ENCODE data around the gene TMEM233. TPM values are rescaled to one million over a fixed set of nuclear protein-coding genes. Genes with fewer than 3 reads are reported as not detected.
A peak's percentile ranks its signal among the peaks of the same experiment; 100 is the strongest.

Gene TMEM233
- total and polyA plus RNA-seq, 7 donors, result 11.6 to 125 (median 69.7) TPM

DNA sequence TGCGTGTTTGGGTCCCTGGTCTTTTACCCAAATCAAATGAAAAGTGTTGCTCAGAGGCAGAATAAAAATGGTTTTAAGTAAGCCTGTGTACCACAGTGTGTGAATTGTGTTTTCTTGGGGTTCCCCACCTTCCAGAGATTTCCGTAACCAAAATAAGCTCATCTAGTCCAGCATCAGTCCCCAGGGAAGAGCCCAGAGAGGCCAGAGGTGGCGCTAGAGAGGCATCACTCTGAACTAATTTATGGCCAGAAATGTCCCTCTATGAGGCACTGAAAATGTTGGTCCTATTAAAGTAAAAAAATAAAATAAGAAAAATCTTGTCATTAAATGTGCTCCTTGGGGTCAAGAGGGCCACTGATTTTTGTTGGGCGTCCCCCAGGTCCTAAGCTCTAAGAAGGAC lies 49.4 kb downstream of the TMEM233 start:
- intact Hi-C loops (cut with DNase I), result no loop called here
- TF ChIP-seq, protein P1, sequence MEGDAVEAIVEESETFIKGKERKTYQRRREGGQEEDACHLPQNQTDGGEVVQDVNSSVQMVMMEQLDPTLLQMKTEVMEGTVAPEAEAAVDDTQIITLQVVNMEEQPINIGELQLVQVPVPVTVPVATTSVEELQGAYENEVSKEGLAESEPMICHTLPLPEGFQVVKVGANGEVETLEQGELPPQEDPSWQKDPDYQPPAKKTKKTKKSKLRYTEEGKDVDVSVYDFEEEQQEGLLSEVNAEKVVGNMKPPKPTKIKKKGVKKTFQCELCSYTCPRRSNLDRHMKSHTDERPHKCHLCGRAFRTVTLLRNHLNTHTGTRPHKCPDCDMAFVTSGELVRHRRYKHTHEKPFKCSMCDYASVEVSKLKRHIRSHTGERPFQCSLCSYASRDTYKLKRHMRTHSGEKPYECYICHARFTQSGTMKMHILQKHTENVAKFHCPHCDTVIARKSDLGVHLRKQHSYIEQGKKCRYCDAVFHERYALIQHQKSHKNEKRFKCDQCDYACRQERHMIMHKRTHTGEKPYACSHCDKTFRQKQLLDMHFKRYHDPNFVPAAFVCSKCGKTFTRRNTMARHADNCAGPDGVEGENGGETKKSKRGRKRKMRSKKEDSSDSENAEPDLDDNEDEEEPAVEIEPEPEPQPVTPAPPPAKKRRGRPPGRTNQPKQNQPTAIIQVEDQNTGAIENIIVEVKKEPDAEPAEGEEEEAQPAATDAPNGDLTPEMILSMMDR (IDR thresholded peaks at IDR 0.05), result peak; percentile 21

DNA sequence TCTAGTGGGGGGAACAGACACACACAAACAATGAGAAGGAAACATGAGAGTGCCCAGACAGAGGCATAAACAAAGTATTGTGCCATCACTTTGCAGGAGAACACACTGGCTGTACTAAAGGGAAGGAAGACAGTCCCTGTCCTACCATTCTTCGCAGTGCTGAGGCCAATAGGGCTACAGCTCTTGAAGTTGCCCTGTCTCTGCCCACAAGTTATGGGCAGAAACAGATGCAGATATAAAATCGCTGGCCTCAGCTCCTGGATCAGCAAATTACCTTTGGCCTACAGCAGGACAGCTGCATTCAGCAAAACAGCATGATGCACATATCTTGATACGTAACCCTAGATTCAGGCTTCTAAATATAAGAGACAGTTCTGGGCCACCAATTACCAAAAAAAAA lies 51.4 kb downstream of the TMEM233 start:
- Histone ChIP-seq H3K4me3 (no peak overlapping the region), H3K4me1 (peaks cover 10% of the 10 kb centered on the region), H3K36me3 (ENCODE audit: insufficient read depth in 1 of 2, low read depth in 1 of 2) (peaks cover 4 to 24% of the 10 kb centered on the region in 2 donors), H3K27ac (peak overlapping the region; percentile 79), H3K27me3 (ENCODE audit: insufficient read depth in 3 of 3, low read length in 2 of 3) (no peaks in the 10 kb centered on the region), H3K9me3 (no peaks in the 10 kb centered on the region)
- no peak for DNase-seq
- peak; percentile 78 to 94 (median 82) for ATAC-seq
- intact Hi-C loops (cut with DNase I), result loop anchor here (5.0 kb wide), 2 partner anchors 53 to 198 kb away; partner anchors contain the start of gene TMEM233 (in 2 of the 2)
- TF ChIP-seq, protein P1 (IDR thresholded peaks at IDR 0.05), result no peak
- WGBS, 3 donors, result 20 to 45% (median 29%) methylated on average over 3 of the region's 3 CpGs

More for the DNA sequence above, 49.4 kb downstream of the TMEM233 start:
- no peaks in the 10 kb centered on the region for H3K27me3 ChIP-seq (ENCODE audit: insufficient read depth in 3 of 3, low read length in 2 of 3)
- ATAC-seq, result no peak
- H3K27ac ChIP-seq, result peak overlapping the region; percentile 79
- H3K4me1 ChIP-seq, result peaks cover 10% of the 10 kb centered on the region
- no peak for DNase-seq
- H3K36me3 ChIP-seq (ENCODE audit: insufficient read depth in 1 of 2, low read depth in 1 of 2), result peaks cover 4 to 33% of the 10 kb centered on the region in 2 donors
- WGBS, 3 donors, result 73 to 78% (median 77%) methylated on average over 4 of the region's 4 CpGs
- no peaks in the 10 kb centered on the region for H3K9me3 ChIP-seq
- no peak overlapping the region for H3K4me3 ChIP-seq

DNA sequence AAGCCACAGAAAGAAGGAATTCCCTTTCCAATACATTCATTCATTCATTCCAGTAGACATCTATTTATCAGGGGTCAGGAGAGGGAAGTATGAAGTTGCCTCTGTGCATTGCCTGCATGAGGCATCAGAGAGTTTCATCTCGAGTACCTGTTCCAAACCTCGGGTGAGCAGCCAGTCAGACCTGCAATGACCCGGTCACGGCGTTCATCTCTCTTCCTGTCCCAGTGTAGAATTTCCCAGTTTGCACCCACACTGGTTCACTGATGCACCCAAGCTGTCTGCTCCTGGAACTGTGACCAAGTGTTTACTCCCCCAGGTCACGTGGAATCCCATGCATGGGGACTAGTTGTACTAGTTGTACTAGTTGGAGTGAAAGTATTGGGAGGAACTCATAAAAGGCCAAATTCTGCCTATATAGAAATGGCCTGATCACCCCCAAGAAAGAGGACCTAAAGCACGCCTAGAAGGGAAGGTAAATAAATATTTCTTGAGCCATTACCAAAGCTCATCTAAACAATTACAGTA lies 52.0 kb downstream of the TMEM233 start:
- Histone ChIP-seq H3K9me3 (no peaks in the 10 kb centered on the region), H3K4me3 (no peak overlapping the region), H3K4me1 (peaks cover 10% of the 10 kb centered on the region), H3K27ac (peak overlapping the region; percentile 79), H3K36me3 (ENCODE audit: insufficient read depth in 1 of 2, low read depth in 1 of 2) (peaks cover 4 to 19% of the 10 kb centered on the region in 2 donors), H3K27me3 (ENCODE audit: insufficient read depth in 3 of 3, low read length in 2 of 3) (no peaks in the 10 kb centered on the region)
- ATAC-seq (peak; percentile 54 to 71 (median 66)), DNase-seq (peak in 1 of 2 donors; percentile 59)
- TF ChIP-seq, protein P1 (IDR thresholded peaks at IDR 0.05), result no peak
- 40 to 55% (median 42%) methylated on average over 7 of the region's 7 CpGs for WGBS, 3 donors
- intact Hi-C loops (cut with DNase I), result loop anchor here (5.0 kb wide), 2 partner anchors 53 to 198 kb away; partner anchors contain the start of gene TMEM233 (in 2 of the 2)

DNA sequence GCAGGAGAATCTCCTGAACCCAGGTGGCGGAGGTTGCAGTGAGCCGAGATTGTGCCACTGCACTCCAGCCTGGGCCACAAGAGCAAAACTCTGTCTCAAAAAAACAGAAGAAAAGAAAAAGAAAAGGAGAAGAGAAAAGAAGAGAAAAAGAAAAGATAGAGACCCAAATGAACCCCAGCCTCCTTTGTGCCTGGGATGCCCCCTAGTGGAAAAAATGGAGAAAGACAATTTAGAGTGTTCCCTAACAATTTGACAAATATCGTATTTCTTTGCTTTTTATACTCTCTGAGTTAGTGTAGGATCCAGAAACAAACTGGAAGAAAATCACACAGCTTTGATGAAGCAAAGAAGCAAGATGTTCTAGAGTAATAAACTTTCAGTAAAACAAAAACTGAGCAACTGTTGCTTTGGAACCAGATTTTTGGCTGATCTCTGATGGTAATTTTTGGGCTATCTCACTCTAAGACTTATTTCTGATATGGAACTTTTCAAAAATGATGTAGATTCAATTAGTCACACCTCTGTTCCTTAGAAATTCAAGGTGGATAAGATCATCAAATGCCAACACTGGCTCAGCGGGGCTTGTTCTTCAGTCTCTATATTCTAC lies 55.7 kb downstream of the TMEM233 start:
- no peak overlapping the region for H3K27ac ChIP-seq
- H3K9me3 ChIP-seq, result peaks cover 12% of the 10 kb centered on the region
- H3K4me3 ChIP-seq, result no peak overlapping the region
- 66 to 70% (median 69%) methylated on average over 4 of the region's 4 CpGs for WGBS, 3 donors
- DNase-seq (no peak), ATAC-seq (no peak)
- H3K36me3 ChIP-seq (ENCODE audit: insufficient read depth in 1 of 2, low read depth in 1 of 2), result no peaks in the 10 kb centered on the region
- intact Hi-C loops (cut with DNase I), result loop anchor here (5.0 kb wide), 2 partner anchors 57 to 202 kb away; partner anchors contain the start of gene TMEM233 (in 2 of the 2)
- H3K4me1 ChIP-seq, result peaks cover 6% of the 10 kb centered on the region
- TF ChIP-seq, protein P1 (IDR thresholded peaks at IDR 0.05), result peak; percentile 80
- no peaks in the 10 kb centered on the region for H3K27me3 ChIP-seq (ENCODE audit: insufficient read depth in 3 of 3, low read length in 2 of 3)

All from psoas muscle (tissue), 8 donors.